ENCODE data around the gene ZMIZ2. TPM values are rescaled to one million over a fixed set of nuclear protein-coding genes. Genes with fewer than 3 reads are reported as not detected.

Gene ZMIZ2
- total and polyA plus RNA-seq, 7 donors: 8.4 to 64.7 (median 11.3) TPM

DNA sequence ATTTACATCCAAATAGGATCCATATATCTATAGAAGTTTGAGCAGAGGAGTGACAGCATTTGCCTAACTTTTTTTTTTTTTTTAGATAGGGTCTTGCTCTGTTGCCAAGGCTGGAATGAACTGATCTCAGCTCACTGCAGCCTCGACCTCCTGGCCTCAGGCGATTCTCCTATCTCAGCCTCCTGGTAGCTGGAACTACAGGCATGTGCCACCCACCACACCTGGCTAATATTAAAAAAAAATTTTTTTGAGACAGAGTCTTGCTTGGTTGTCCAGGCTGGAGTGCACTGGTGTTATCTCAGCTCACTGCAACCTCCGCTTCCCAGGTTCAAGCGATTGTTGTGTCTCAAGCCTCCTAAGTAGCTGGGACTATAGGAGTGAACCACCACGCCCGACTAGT lies 62.9 kb downstream of the ZMIZ2 start:
- WGBS, 2 donors: 93 to 95% methylated on average over 6 of the region's 6 CpGs
- H3K4me3 ChIP-seq: no peak overlapping the region

GRCh38 chr7:44814919-44815318 lies 66.3 kb downstream of the ZMIZ2 start:
- no peak for TF ChIP-seq EP300 (IDR thresholded peaks at IDR 0.05)
- no peak for TF ChIP-seq POLR2AphosphoS5 (IDR thresholded peaks at IDR 0.05)
- TF ChIP-seq, protein P1, sequence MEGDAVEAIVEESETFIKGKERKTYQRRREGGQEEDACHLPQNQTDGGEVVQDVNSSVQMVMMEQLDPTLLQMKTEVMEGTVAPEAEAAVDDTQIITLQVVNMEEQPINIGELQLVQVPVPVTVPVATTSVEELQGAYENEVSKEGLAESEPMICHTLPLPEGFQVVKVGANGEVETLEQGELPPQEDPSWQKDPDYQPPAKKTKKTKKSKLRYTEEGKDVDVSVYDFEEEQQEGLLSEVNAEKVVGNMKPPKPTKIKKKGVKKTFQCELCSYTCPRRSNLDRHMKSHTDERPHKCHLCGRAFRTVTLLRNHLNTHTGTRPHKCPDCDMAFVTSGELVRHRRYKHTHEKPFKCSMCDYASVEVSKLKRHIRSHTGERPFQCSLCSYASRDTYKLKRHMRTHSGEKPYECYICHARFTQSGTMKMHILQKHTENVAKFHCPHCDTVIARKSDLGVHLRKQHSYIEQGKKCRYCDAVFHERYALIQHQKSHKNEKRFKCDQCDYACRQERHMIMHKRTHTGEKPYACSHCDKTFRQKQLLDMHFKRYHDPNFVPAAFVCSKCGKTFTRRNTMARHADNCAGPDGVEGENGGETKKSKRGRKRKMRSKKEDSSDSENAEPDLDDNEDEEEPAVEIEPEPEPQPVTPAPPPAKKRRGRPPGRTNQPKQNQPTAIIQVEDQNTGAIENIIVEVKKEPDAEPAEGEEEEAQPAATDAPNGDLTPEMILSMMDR (IDR thresholded peaks at IDR 0.05): no peak
- no peak for TF ChIP-seq POLR2A (IDR thresholded peaks at IDR 0.05)
- Histone ChIP-seq H3K9me3 (no peaks in the 10 kb centered on the region), H3K27ac (no peak overlapping the region), H3K36me3 (no peaks in the 10 kb centered on the region), H3K4me3 (no peak overlapping the region), H3K4me1 (no peaks in the 10 kb centered on the region), H3K27me3 (no peaks in the 10 kb centered on the region)
- WGBS, 2 donors: 89 to 94% methylated on average over 2 of the region's 2 CpGs
- DNase-seq: no peak
- intact Hi-C loops (cut with DNase I): no loop called here

More for the DNA sequence above, 62.9 kb downstream of the ZMIZ2 start:
- Histone ChIP-seq H3K9me3 (no peaks in the 10 kb centered on the region), H3K36me3 (no peaks in the 10 kb centered on the region), H3K4me1 (no peaks in the 10 kb centered on the region), H3K27me3 (no peaks in the 10 kb centered on the region), H3K27ac (no peak overlapping the region)
- no peak for DNase-seq
- intact Hi-C loops (cut with DNase I): no loop called here
- TF ChIP-seq POLR2AphosphoS5 (IDR thresholded peaks at IDR 0.05) (no peak), EP300 (IDR thresholded peaks at IDR 0.05) (no peak), POLR2A (IDR thresholded peaks at IDR 0.05) (no peak)
- TF ChIP-seq, protein P1 (IDR thresholded peaks at IDR 0.05): no peak

- no peak for DNase-seq
- no peak for TF ChIP-seq EP300 (IDR thresholded peaks at IDR 0.05)
- TF ChIP-seq, protein P1 (IDR thresholded peaks at IDR 0.05): no peak
- no peak for TF ChIP-seq POLR2A (IDR thresholded peaks at IDR 0.05)
- TF ChIP-seq POLR2AphosphoS5 (IDR thresholded peaks at IDR 0.05): no peak
- Histone ChIP-seq H3K36me3 (no peaks in the 10 kb centered on the region), H3K4me3 (no peak overlapping the region), H3K27ac (no peak overlapping the region), H3K27me3 (no peaks in the 10 kb centered on the region), H3K4me1 (no peaks in the 10 kb centered on the region), H3K9me3 (no peaks in the 10 kb centered on the region)
- intact Hi-C loops (cut with DNase I): no loop called here
- WGBS, 2 donors: 84 to 85% methylated on average over 2 of the region's 2 CpGs
Measured at GRCh38 chr7:44819292-44819691, 70.6 kb downstream of the ZMIZ2 start.

Other genes with a start within 250 kb of the ZMIZ2 start
- under 1 TPM; 0.33 to 0.83 (median 0.45) TPM for gene NPC1L1, start 207.5 kb upstream of the ZMIZ2 start, total RNA-seq
- gene NPC1L1, start 207.5 kb upstream of the ZMIZ2 start, polyA plus RNA-seq: under 1 TPM in 1 of 3 donors, not detected in 2; 0.09 TPM
- gene DDX56, start 174.9 kb upstream of the ZMIZ2 start, total RNA-seq: 10 to 100 TPM; 27.8 to 56.1 (median 44.2) TPM
- 10 to 100 TPM; 14.6 to 60.5 (median 19.2) TPM for gene DDX56, start 174.9 kb upstream of the ZMIZ2 start, polyA plus RNA-seq
- gene TMED4, start 166.6 kb upstream of the ZMIZ2 start, total RNA-seq: 100 to 1,000 TPM; 114 to 209 (median 154) TPM
- gene TMED4, start 166.6 kb upstream of the ZMIZ2 start, polyA plus RNA-seq: 10 to 100 TPM; 18.6 to 49.8 (median 20.8) TPM
- gene OGDH, start 142.2 kb upstream of the ZMIZ2 start, total RNA-seq: 100 to 1,000 TPM in 2 of 4 donors, 10 to 100 TPM in 2; 65.5 to 102 (median 98.3) TPM
- gene OGDH, start 142.2 kb upstream of the ZMIZ2 start, polyA plus RNA-seq: 10 to 100 TPM; 39.0 to 74.4 (median 68.0) TPM
- 1,000 to 10,000 TPM; 1,033 to 1,396 (median 1,180) TPM for gene PPIA, start 47.8 kb downstream of the ZMIZ2 start, total RNA-seq
- 1,000 to 10,000 TPM; 3,100 to 3,915 (median 3,764) TPM for gene PPIA, start 47.8 kb downstream of the ZMIZ2 start, polyA plus RNA-seq
- gene H2AZ2, start 99.2 kb downstream of the ZMIZ2 start, total RNA-seq: 100 to 1,000 TPM; 158 to 211 (median 207) TPM
- 100 to 1,000 TPM in 2 of 3 donors, 10 to 100 TPM in 1; 97.3 to 140 (median 131) TPM for gene H2AZ2, start 99.2 kb downstream of the ZMIZ2 start, polyA plus RNA-seq
- 10 to 100 TPM; 31.4 to 40.3 (median 38.5) TPM for gene PURB, start 136.7 kb downstream of the ZMIZ2 start, total RNA-seq
- gene PURB, start 136.7 kb downstream of the ZMIZ2 start, polyA plus RNA-seq: 10 to 100 TPM in 1 of 3 donors, 1 to 10 TPM in 2; 4.2 to 10.7 (median 6.0) TPM
- 1 to 10 TPM; 1.1 to 3.4 (median 1.1) TPM for gene MYO1G, start 230.2 kb downstream of the ZMIZ2 start, total RNA-seq
- 10 to 100 TPM in 1 of 3 donors, 1 to 10 TPM in 2; 2.4 to 19.5 (median 2.8) TPM for gene MYO1G, start 230.2 kb downstream of the ZMIZ2 start, polyA plus RNA-seq